Measurements from ENCODE around the gene SATL1.
A peak's percentile ranks its signal among the peaks of the same experiment; 100 is the strongest.

SATL1 gene

DNA sequence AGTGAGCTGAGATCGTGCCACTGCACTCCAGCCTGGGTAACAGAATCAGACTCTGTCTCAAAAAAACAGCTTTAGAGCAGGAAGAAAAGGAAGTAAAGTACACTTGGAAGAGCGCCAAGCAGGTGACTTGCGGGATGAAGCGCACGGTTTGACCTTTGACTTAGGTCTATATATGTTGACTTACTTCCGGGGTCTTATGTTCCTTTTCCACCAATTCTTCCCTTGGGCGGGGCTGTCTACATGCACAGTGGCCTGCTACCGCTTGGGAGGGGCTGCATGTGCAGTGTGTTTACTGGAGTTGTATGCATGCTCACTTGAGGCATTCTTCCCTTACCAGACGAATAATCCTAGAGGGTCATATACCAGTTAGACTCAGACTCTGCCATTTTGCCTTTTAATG, 131.3 kb downstream of the SATL1 start:
- TF ChIP-seq, protein P1, sequence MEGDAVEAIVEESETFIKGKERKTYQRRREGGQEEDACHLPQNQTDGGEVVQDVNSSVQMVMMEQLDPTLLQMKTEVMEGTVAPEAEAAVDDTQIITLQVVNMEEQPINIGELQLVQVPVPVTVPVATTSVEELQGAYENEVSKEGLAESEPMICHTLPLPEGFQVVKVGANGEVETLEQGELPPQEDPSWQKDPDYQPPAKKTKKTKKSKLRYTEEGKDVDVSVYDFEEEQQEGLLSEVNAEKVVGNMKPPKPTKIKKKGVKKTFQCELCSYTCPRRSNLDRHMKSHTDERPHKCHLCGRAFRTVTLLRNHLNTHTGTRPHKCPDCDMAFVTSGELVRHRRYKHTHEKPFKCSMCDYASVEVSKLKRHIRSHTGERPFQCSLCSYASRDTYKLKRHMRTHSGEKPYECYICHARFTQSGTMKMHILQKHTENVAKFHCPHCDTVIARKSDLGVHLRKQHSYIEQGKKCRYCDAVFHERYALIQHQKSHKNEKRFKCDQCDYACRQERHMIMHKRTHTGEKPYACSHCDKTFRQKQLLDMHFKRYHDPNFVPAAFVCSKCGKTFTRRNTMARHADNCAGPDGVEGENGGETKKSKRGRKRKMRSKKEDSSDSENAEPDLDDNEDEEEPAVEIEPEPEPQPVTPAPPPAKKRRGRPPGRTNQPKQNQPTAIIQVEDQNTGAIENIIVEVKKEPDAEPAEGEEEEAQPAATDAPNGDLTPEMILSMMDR (IDR thresholded peaks at IDR 0.05; ENCODE audit: low read depth, low read length), result no peak
- no peak overlapping the region for H3K4me3 ChIP-seq (ENCODE audit: low read depth, low read length)
- in situ Hi-C loops (cut with HindIII; ENCODE audit: low sequenced_read_pairs), result no loop called here
- DNase-seq (ENCODE audit: low read depth, low spot score), result no peak

DNA sequence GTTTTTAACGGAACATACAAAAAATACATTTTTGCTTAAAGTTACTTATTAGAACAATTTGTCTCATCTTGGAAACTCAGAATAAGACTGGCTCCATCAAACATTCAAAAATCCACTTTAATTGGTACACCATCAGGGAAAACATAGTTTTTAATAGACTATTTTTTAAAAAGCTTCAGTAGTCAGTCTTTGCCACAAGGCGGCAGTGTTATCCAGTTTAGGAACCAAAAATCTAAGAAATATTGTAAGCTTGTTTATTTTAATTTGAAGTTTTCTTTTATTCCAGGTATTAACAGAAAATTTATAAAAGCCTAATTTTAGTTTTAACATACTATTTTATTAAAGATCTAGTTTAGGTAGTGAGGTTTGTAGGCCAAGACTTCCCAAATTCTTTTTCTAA, 132.2 kb downstream of the SATL1 start:
- DNase-seq (ENCODE audit: low read depth, low spot score), result peak; percentile 17
- TF ChIP-seq, protein P1 (IDR thresholded peaks at IDR 0.05; ENCODE audit: low read depth, low read length), result peak; percentile 74
- in situ Hi-C loops (cut with HindIII; ENCODE audit: low sequenced_read_pairs), result no loop called here

DNA sequence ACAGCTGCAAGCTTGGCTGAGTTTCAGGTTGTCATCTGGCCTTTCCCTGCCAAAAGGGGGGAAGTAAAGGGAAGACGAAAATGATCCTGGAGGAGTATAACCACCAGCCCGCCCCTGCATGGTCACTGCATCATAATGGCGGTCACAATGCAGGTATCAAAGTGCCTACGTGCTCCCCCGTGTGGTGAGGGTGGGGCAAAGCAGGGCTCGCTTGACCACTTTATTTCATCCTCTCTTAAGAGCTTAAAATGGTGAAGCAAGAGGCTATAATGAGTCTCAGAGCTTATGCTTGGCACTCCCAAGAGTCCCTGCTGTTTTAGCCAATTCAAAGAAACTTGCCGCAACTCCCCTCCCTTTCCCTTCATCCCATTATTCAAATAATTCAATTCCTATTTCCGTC, 134.3 kb downstream of the SATL1 start:
- DNase-seq (ENCODE audit: low read depth, low spot score), result no peak
- in situ Hi-C loops (cut with HindIII; ENCODE audit: low sequenced_read_pairs), result no loop called here
- TF ChIP-seq, protein P1 (IDR thresholded peaks at IDR 0.05; ENCODE audit: low read depth, low read length), result peak; percentile 49
- no peak overlapping the region for H3K4me3 ChIP-seq (ENCODE audit: low read depth, low read length)

More for the DNA sequence above, 132.2 kb downstream of the SATL1 start:
- H3K4me3 ChIP-seq (ENCODE audit: low read depth, low read length), result no peak overlapping the region

DNA sequence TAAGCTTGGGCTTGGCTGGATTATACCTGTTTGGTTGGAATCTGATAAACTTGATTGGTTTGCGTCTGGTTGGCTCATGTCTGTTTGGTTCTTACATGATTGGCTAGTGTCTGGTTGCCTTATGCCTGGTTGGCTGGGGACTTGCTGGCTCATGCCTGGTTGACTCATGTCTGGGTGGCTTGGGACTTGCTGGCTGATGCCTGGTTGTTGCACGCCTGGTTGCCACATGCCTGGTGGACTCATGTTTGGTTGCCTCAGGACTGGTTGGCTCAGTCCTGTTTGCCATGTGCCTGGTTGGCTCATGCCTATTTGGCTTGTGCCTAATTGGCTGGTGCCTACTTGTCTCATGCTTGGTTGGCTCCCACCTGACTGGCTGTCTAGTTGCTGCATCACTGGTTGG, 135.4 kb downstream of the SATL1 start:
- H3K4me3 ChIP-seq (ENCODE audit: low read depth, low read length), result no peak overlapping the region
- TF ChIP-seq, protein P1 (IDR thresholded peaks at IDR 0.05; ENCODE audit: low read depth, low read length), result no peak
- no peak for DNase-seq (ENCODE audit: low read depth, low spot score)
- in situ Hi-C loops (cut with HindIII; ENCODE audit: low sequenced_read_pairs), result no loop called here

DNA sequence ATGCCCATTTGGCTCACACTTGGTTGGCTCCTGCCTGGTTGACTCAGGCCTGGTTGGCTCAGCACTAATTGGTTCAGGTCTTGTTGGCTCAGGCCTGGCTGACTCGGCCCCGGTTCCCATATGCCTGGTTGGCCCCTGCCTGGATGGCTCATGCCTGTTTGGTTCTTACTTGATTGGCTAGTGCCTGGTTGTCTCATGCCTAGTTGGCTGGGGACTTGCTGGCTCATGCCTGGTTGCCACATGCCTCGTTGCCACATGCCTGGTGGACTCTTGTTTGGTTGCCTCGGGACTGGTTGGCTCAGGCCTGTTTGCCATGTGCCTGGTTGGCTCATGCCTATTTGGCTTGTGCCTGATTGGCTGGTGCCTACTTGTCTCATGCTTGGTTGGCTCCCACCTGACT, 136.2 kb downstream of the SATL1 start:
- H3K4me3 ChIP-seq (ENCODE audit: low read depth, low read length), result no peak overlapping the region
- no peak for DNase-seq (ENCODE audit: low read depth, low spot score)
- in situ Hi-C loops (cut with HindIII; ENCODE audit: low sequenced_read_pairs), result no loop called here
- TF ChIP-seq, protein P1 (IDR thresholded peaks at IDR 0.05; ENCODE audit: low read depth, low read length), result no peak

DNA sequence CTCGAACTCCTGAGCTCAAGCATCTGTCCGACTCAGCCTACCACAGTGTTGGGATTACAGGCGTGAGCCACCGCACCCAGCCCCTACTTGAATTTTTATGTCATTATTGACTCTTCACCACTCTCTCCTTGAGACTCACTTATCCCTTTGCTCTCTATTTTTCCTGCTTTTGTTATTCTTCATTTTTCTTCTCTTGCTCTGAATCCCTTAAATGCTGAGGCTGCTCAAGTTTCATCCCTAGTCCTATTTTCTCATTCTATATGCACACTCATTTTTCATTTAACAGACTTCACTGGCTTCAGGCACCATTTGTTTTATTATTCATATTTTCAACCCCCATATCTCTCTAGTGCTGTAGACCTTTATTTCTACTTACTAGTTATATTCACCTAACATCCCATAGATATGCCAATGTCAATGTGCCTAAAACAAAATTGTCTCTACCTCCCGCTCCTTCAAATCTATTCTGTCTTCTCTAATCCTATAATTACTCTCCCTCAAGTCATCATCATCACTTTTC, 154.2 kb downstream of the SATL1 start:
- no peak overlapping the region for H3K4me3 ChIP-seq (ENCODE audit: low read depth, low read length)
- in situ Hi-C loops (cut with HindIII; ENCODE audit: low sequenced_read_pairs), result no loop called here
- TF ChIP-seq, protein P1 (IDR thresholded peaks at IDR 0.05; ENCODE audit: low read depth, low read length), result no peak
- DNase-seq (ENCODE audit: low read depth, low spot score), result no peak

All from astrocyte of the spinal cord (primary cell).